Activated naive CD8-positive, alpha-beta T cell treated with anti-CD3 and anti-CD28 coated beads, Interleukin-2, amount 10 ng/mL, durations not matched to agents 7 days and 5 days (primary cell): Measurements from ENCODE around the gene RNF8. TPM values are rescaled to one million over a fixed set of nuclear protein-coding genes. Genes with fewer than 3 reads are reported as not detected.
"Not testable (repeated sequence)": the region's sequence is repeated elsewhere in the genome, so short reads cannot be mapped to it uniquely, and the experiment has no call there.

Experiments used
- ATAC-seq: fragments of 150-1000 bp; cut with Tn5 transposase; one replicate; pipeline ENCODE4 v1.10.0; 2021; ENCODE audit warnings: low read depth, moderate library complexity
- POLR2A ChIA-PET: fragments of 350-600 bp; sonication (Branson Sonifier 250); formaldehyde crosslinking; loops from one replicate; lab custom pipeline; 2021; ENCODE audit warnings: antibody characterized with exemption; lab: Charles Lee
- DNase-seq: peaks from one replicate; pipeline ENCODE4 v3.0.0; 2021
- H3K27ac Mint-ChIP-seq: one replicate; pipeline ENCODE4 v1.8.0; 2022; ENCODE audit warnings: mild to moderate bottlenecking, mixed read lengths
- H3K27me3 Mint-ChIP-seq: one replicate; pipeline ENCODE4 v1.8.0; 2022; ENCODE audit warnings: mild to moderate bottlenecking, moderate library complexity, mixed read lengths
- H3K36me3 Mint-ChIP-seq: one replicate; pipeline ENCODE4 v1.8.0; 2021; ENCODE audit warnings: mild to moderate bottlenecking, mixed read lengths
- H3K4me1 Mint-ChIP-seq: one replicate; pipeline ENCODE4 v1.8.0; 2021; ENCODE audit warnings: mixed read lengths
- H3K4me3 Mint-ChIP-seq: one replicate; pipeline ENCODE4 v1.8.0; 2022; ENCODE audit warnings: mild to moderate bottlenecking, moderate library complexity, mixed read lengths
- H3K9me3 Mint-ChIP-seq: one replicate; pipeline ENCODE4 v1.8.0; 2021; ENCODE audit warnings: mixed read lengths
- total RNA-seq, 2 experiments: library from RNA; stranded (reverse); gene quantifications; one replicate each; pipeline ENCODE4 v1.2.3, GENCODE V29; 2021

RNF8 gene
- total RNA-seq, 2 experiments from 2014 or later: 22.0 to 24.8 TPM

DNA sequence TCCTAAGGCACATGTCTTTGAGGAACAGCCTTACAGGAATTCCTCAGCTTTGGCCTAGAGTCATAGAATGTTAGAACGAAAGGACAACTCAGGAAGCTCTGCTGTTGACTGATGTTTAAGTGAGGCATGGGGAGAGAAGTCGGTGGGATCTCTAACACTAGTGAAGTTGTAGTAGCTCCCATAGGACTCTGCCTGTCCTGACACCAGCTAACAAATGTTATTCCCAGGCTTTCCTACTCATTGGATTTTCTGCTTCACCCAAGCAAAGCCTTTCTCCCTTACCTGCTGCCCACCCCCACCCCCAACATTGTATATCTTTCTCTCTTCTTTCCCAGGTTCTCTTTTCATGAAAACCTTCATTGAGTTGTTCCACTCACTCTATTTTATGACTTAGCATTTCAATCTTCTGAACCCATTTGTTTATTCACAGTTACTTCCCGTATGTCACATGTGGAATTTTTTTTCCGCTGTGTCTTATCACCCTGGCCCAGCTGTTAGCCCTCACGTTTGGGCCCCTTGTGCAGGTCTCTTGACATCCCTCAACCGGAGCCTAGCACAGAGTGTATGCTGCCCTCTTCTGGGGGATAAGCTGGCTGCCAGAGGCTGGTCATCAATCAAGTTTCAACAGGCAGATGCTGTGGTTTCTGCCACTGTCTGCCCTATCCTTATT, 39.2 kb upstream of the RNF8 start:
- H3K36me3 Mint-ChIP-seq: peaks cover 13% of the 10 kb centered on the region
- no peaks in the 10 kb centered on the region for H3K9me3 Mint-ChIP-seq
- peak overlapping the region; percentile 60 for H3K27ac Mint-ChIP-seq
- POLR2A ChIA-PET: interaction anchor here (0.7 to 2.8 kb wide), 5 partner anchors 12 to 296 kb away, joined by 3 to 12 read pairs (median 4); no protein-coding TSS in a partner anchor
- no peaks in the 10 kb centered on the region for H3K27me3 Mint-ChIP-seq
- DNase-seq (peak; percentile 43), ATAC-seq (peak; percentile 82)
- peaks cover 17% of the 10 kb centered on the region for H3K4me1 Mint-ChIP-seq
- H3K4me3 Mint-ChIP-seq: no peak overlapping the region

DNA sequence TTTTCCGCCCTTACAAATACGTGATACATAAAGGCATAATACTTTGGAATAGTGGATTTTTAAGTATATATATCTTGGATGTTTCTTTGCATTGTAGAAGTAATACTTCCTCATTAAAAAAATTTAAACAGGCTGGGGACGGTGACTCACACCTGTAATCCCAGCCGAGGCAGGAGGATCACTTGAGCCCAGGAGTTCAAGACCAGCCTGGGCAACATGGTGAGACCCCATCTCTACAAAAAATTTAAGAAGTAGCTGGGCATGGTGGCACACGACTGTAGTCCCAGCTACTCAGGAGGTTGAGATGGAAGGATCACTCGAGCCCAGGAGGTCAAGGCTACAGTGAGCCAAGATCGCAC, 38.6 kb upstream of the RNF8 start:
- POLR2A ChIA-PET: interaction anchor here (1.0 to 2.8 kb wide), 3 partner anchors 106 to 297 kb away, joined by 4 to 12 read pairs (median 4); no protein-coding TSS in a partner anchor

DNA sequence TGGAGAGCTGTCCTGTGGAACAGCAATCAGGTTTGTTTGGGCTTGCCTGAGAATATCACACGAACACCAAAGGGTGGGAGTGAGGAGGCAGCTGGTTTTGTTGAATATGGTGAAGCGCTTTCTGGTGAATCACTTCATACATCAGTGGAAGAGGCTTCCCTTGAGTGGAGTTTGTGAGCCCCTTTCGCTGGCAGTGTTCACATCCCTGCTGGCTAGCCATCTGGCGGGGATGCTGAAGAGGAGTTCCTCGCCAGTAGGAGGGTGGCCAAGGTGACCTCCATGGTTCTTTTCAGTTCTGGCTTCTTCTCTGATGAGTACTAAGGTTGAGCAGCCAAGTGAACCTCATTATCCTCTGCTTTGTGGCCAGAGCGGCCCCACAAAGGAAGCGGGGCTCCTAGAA, 37.7 kb upstream of the RNF8 start:
- POLR2A ChIA-PET: no interaction called here
- H3K4me1 Mint-ChIP-seq: peaks cover 17% of the 10 kb centered on the region

More for the DNA sequence above, 38.6 kb upstream of the RNF8 start:
- Mint-ChIP-seq H3K4me1 (peaks cover 20% of the 10 kb centered on the region), H3K4me3 (no peak overlapping the region), H3K9me3 (no peaks in the 10 kb centered on the region), H3K36me3 (peaks cover 14% of the 10 kb centered on the region), H3K27ac (no peak overlapping the region), H3K27me3 (no peaks in the 10 kb centered on the region)
- ATAC-seq: no peak
- DNase-seq: no peak

DNA sequence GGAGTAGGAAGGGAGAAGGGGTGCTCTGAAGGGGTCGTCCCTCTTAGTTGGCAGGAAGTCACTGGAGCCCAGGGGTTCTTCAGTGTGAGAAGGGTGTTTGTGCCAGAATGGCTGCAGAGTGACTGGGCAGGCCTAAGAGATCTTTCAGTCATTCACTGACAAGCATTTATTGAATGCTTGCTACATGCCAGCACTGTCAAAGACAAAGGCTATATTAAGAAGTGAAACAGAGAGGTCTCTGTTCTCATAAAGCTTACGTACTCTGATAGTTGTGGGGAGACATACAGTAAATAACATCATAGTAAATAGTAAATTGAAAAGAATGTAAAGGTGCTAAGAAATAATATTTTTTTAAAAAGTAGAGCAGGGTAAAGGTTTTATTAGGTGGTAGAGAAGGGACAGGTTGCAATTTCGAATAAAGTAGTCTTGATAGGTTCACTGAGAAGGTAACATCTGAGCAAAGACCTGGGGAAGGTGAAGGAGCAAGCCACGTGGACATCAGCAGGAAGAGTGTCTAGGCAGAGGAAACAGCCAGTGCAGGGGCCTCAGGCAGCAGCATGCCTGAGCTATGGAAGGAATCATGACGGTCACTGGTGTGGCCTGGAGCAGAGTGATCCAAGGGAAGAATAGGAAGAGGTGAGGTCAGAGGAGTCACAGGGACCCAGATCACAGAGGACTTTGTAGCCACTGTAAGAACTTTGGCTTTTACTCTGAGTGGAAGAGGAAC, 36.3 kb upstream of the RNF8 start:
- Mint-ChIP-seq H3K4me1 (peaks cover 10% of the 10 kb centered on the region), H3K27ac (no peak overlapping the region), H3K9me3 (no peaks in the 10 kb centered on the region), H3K36me3 (peaks cover 20% of the 10 kb centered on the region), H3K27me3 (no peaks in the 10 kb centered on the region), H3K4me3 (no peak overlapping the region)
- DNase-seq (no peak), ATAC-seq (no peak)
- POLR2A ChIA-PET: no interaction called here

More for the DNA sequence above, 37.7 kb upstream of the RNF8 start:
- peaks cover 14% of the 10 kb centered on the region for H3K36me3 Mint-ChIP-seq
- no peaks in the 10 kb centered on the region for H3K9me3 Mint-ChIP-seq
- DNase-seq (no peak), ATAC-seq (no peak)
- no peak overlapping the region for H3K4me3 Mint-ChIP-seq
- H3K27me3 Mint-ChIP-seq: no peaks in the 10 kb centered on the region
- H3K27ac Mint-ChIP-seq: no peak overlapping the region

DNA sequence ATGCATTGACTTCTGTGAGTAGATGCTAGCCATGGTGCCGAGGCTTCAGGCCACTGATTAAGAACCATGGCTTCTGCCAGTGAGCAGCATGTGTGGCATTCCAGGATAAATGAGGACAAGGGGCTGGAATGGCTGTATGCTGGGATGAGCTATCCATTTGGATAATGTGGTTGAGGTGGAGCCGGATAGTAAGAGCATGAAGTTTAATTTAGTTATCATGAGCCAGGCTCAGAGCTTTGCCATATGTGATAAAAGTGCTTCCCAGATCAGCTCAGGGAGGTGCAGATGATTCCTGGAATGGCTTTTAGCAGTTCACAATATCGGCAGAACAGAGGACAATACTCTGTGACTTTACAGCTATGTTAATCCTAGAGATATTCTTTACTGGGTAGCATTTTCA, 34.6 kb upstream of the RNF8 start:
- POLR2A ChIA-PET: no interaction called here
- no peak overlapping the region for H3K27ac Mint-ChIP-seq
- DNase-seq (no peak), ATAC-seq (no peak)
- H3K9me3 Mint-ChIP-seq: no peaks in the 10 kb centered on the region
- no peak overlapping the region for H3K4me3 Mint-ChIP-seq
- peaks cover 11% of the 10 kb centered on the region for H3K36me3 Mint-ChIP-seq
- H3K4me1 Mint-ChIP-seq: peaks cover 9% of the 10 kb centered on the region
- no peaks in the 10 kb centered on the region for H3K27me3 Mint-ChIP-seq

DNA sequence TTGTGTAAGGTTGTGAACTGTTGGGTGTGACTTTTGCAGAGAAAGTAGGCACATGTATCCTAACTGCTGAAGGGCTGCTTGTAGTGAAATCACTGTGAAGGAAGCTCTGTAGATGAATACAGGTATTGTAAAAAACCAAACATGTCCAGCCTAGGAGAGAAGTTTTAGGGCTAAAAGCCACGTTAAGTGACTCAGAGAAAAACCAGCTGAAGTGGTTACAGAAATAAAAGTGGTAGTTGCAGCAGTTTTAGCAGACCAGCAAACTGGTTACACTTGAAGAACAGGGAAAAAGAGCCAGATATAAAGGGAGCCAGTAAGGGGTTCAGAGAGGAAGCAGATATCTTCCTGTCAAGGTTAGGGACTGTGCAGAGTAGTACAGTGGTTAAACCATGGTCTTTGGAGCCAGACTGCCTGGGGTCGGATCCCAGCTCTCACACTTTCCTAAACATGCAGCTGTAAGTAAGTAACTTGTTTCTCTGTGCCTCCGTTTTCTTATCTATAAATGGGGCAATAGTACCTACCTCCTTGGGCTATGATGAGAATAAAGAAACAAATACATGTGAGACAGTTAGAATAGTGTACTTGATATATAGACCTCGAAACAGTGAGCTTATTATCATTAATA, 33.8 kb upstream of the RNF8 start:
- Mint-ChIP-seq H3K4me1 (peaks cover 3% of the 10 kb centered on the region), H3K27me3 (no peaks in the 10 kb centered on the region), H3K9me3 (no peaks in the 10 kb centered on the region), H3K36me3 (peaks cover 8% of the 10 kb centered on the region), H3K4me3 (no peak overlapping the region), H3K27ac (no peak overlapping the region)
- POLR2A ChIA-PET: no interaction called here
- DNase-seq (no peak), ATAC-seq (no peak)

DNA sequence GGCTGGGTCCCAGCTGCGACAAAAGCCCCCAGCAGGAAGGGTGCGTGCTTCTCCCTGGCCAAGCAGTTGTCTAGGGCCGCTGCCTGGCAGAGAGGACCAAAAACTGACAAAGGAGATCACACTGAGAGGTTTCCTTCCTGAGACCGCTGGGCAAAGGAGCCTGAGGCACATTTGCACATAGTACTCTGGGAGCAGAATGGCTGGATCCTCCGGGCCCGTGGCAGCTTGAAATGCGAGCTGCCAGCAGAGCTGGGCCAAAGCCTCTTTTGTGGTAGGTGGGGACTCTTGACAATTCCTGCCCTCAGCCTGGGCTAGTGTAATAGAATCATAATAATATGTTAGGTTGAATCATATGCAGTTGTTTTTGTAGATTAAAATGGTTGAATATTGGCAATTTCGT, 33.1 kb upstream of the RNF8 start:
- no peak overlapping the region for H3K27ac Mint-ChIP-seq
- H3K9me3 Mint-ChIP-seq: no peaks in the 10 kb centered on the region
- ATAC-seq (no peak), DNase-seq (no peak)
- H3K4me1 Mint-ChIP-seq: peaks cover 5% of the 10 kb centered on the region
- H3K27me3 Mint-ChIP-seq: no peaks in the 10 kb centered on the region
- H3K36me3 Mint-ChIP-seq: peaks cover 8% of the 10 kb centered on the region
- H3K4me3 Mint-ChIP-seq: no peak overlapping the region
- POLR2A ChIA-PET: no interaction called here

DNA sequence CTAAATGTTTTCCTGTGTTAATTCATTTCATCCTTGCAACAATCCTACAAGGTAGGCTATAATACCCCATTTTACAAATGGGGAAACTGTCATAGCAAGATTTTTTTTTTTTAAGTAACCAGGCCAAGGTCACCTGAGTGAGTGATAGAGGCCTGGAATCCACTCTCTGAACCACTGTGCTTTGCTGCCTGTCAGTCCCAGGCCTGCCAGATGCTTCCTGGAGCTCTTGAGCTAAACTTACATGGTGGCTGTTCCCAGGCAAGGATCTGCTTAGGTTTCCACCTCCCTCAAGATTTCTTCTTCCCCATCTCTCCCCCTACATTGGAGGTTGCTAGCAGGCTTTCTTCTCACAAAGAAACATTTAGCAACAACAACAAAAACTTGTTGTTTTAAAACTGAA, 32.7 kb upstream of the RNF8 start:
- peaks cover 5% of the 10 kb centered on the region for H3K4me1 Mint-ChIP-seq
- peaks cover 8% of the 10 kb centered on the region for H3K36me3 Mint-ChIP-seq
- no peaks in the 10 kb centered on the region for H3K9me3 Mint-ChIP-seq
- H3K4me3 Mint-ChIP-seq: no peak overlapping the region
- POLR2A ChIA-PET: no interaction called here
- no peak for ATAC-seq
- H3K27me3 Mint-ChIP-seq: no peaks in the 10 kb centered on the region
- no peak for DNase-seq
- no peak overlapping the region for H3K27ac Mint-ChIP-seq

DNA sequence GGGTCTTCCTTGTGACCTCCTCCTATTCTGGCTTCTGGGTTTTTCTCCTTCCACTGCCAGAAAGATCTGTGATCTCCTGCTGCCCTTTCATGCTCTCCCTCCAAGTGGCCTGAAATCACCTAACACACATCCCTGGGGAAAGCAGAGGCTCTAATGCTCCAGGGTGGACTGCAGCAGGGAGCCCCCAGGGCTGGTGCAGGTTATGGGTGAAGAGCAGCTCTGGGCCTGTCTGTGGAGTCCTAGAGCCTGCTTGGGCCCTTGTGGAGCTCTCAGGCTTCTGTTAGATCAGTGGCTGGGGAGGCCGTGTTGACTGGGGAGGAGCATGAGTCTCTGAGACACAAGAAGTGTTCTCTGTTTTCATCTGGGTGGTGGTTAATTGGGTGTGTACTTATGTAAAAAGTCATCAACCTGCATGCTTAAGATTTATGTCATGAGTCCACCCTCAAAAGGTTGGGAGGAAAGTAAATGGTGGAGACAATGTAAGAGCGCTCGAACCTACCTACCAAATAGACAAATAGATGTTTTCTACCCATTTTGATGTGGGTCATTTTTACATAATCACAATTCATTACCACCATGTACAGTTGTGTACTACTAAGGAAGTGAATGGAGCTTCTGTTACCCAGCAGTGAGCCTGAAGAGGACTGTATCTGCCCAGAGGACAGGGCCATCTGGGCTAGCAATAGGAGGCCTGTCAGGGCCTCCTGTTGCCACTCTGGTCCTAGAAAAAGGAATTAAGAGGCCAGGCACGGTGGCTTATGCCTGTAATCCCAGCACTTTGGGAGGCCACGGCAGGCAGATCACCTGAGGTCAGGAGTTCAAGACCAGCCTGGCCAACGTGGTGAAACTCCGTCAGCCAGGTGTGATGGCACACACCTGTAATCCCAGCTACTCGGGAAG, 32.0 kb upstream of the RNF8 start:
- POLR2A ChIA-PET: no interaction called here
- H3K4me3 Mint-ChIP-seq: no peak overlapping the region
- peaks cover 5% of the 10 kb centered on the region for H3K4me1 Mint-ChIP-seq
- H3K27ac Mint-ChIP-seq: no peak overlapping the region
- DNase-seq (no peak), ATAC-seq (no peak)
- peaks cover 8% of the 10 kb centered on the region for H3K36me3 Mint-ChIP-seq
- H3K27me3 Mint-ChIP-seq: no peaks in the 10 kb centered on the region
- H3K9me3 Mint-ChIP-seq: no peaks in the 10 kb centered on the region

DNA sequence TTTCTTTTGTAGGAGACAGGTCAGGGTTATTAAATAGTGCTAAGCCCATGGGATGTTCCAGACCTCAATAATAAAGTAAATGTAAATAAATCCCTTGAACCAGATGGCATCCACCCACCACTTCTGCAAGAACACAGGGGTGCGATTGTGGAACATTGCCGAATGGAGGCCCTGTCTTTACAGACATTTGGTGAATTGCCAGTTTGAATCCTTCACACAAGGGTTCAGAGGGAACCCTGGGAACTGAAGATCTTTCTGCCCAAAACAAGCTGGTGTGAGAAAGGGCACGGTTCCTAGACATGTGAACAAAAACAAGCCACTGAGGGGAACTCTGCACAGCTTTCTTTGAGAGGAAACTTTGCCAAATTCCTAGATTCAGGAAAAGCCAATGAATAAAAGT, 30.2 kb upstream of the RNF8 start:
- H3K36me3 Mint-ChIP-seq: peaks cover 10% of the 10 kb centered on the region

DNA sequence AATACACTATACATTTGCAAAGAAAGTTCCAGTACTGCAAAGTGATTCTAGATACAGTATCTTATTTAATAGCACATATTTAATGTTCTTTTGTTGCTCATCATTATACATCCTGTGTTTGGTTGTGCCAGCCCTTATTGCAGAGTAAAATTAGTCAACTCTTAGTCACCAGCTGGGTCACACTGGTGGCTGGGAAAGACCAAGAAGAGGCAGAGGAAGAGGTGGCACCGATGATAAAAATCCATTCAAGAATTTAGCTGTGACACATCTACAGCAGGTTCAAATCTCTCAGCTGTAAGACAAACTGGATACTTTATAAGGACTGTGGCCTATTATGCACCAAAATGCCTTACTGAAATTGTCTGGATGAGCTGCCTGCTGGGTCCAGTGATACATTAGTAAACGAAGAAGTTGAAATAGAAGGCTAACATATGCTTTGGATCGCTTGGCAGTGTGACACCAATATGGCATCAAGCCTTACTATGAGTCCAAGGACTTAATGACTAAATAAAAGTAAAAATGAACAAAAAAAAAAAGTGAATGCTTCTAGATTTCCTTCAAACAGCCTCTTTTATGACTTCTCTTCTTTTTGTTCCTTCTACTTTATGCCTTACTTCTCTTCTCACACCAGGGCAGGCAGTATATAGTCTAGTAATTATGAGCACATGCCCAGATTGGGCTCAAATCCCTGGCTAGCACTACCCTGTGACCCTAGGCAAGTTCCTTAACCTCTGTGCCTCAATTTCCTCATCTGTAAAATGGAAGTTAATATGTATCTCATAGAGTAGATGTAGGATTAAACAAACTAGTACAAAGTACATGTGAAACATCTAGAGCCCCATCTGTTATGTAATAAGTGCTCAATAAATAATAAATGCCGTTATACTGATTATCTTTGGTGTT, 29.4 kb upstream of the RNF8 start:
- DNase-seq: no peak
- Mint-ChIP-seq H3K4me3 (no peak overlapping the region), H3K27me3 (no peaks in the 10 kb centered on the region), H3K9me3 (no peaks in the 10 kb centered on the region), H3K27ac (no peak overlapping the region), H3K36me3 (peaks cover 11% of the 10 kb centered on the region), H3K4me1 (peaks cover 5% of the 10 kb centered on the region)
- POLR2A ChIA-PET: interaction anchor here (1.0 kb wide), 1 partner anchor 108 kb away, joined by 4 read pairs; the partner anchor contains the start of gene CMTR1
- no peak for ATAC-seq

More for the DNA sequence above, 30.2 kb upstream of the RNF8 start:
- no peaks in the 10 kb centered on the region for H3K27me3 Mint-ChIP-seq
- no peak overlapping the region for H3K4me3 Mint-ChIP-seq
- no peaks in the 10 kb centered on the region for H3K9me3 Mint-ChIP-seq
- DNase-seq (no peak), ATAC-seq (no peak)
- POLR2A ChIA-PET: no interaction called here
- peaks cover 5% of the 10 kb centered on the region for H3K4me1 Mint-ChIP-seq
- no peak overlapping the region for H3K27ac Mint-ChIP-seq

DNA sequence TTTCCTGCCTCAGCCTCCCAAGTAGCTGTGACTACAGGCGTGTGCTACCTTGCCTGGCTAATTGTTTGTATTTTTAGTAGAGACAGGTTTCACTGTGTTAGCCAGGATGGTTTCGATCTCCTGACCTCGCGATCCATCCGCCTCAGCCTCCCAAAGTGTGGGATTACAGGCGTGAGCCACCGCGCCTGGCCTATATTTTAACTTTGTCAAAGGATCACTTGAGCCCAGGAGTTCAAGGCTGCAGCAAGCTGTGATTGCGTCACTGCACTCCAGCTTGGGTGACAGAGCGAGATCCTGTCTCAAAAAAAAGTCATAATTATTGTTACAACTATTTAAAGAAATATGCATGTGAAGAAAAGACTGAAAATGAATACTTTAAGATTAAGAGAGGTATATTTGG, 23.4 kb upstream of the RNF8 start:
- H3K4me1 Mint-ChIP-seq, H3K9me3 Mint-ChIP-seq, ATAC-seq, H3K36me3 Mint-ChIP-seq, DNase-seq, H3K27ac Mint-ChIP-seq, H3K27me3 Mint-ChIP-seq, H3K4me3 Mint-ChIP-seq, POLR2A ChIA-PET: not testable (repeated sequence)
